Activated CD8-positive, alpha-beta T cell treated with anti-CD3 and anti-CD28 coated beads for 36 hours (primary cell): ENCODE measurements around the gene MICALL2. TPM values are rescaled to one million over a fixed set of nuclear protein-coding genes. Genes with fewer than 3 reads are reported as not detected.

Experiments used
- ATAC-seq: fragments of 200-7000 bp; cut with Tn5 transposase; one replicate; pipeline ENCODE4 v1.10.0; 2021; ENCODE audit warnings: mild to moderate bottlenecking, moderate library complexity
- CTCF ChIA-PET: fragments of 350-600 bp; sonication (Branson Sonifier 250); formaldehyde crosslinking; loops from one replicate; lab custom pipeline; 2021; ENCODE audit warnings: antibody characterized with exemption; lab: Charles Lee
- POLR2A ChIA-PET: fragments of 350-600 bp; sonication (Branson Sonifier 250); formaldehyde crosslinking; loops from one replicate; lab custom pipeline; 2021; ENCODE audit warnings: antibody characterized with exemption; lab: Charles Lee
- DNase-seq: peaks from one replicate; pipeline ENCODE4 v3.0.0-alpha.2; 2020
- H3K27ac Mint-ChIP-seq: one replicate; pipeline ENCODE4 v1.8.0; 2021; ENCODE audit warnings: mild to moderate bottlenecking, mixed read lengths
- H3K27me3 Mint-ChIP-seq: one replicate; pipeline ENCODE4 v1.8.0; 2021; ENCODE audit warnings: mixed read lengths
- H3K36me3 Mint-ChIP-seq: one replicate; pipeline ENCODE4 v1.8.0; 2021; ENCODE audit warnings: low read depth, mixed read lengths
- H3K4me1 Mint-ChIP-seq: one replicate; pipeline ENCODE4 v1.8.0; 2021; ENCODE audit warnings: low read depth, mixed read lengths
- H3K4me3 Mint-ChIP-seq: one replicate; pipeline ENCODE4 v1.8.0; 2021; ENCODE audit warnings: mild to moderate bottlenecking, moderate library complexity, mixed read lengths
- H3K9me3 Mint-ChIP-seq: one replicate; pipeline ENCODE4 v1.8.0; 2021; ENCODE audit warnings: mixed read lengths
- CTCF ChIP-seq: fragments of 200-600 bp; IDR thresholded peaks from one replicate; pipeline ENCODE4 v1.8.0; 2022; ENCODE audit warnings: antibody characterized with exemption, mild to moderate bottlenecking
- intact Hi-C: fragments of 100-400 bp; cut with micrococcal nuclease; formaldehyde crosslinking; loops from one replicate; pipeline ENCODE4 v1.10.0; 2022
- total RNA-seq, 2 experiments: library from RNA; stranded (reverse); gene quantifications; one replicate each; pipeline ENCODE4 v1.2.3, GENCODE V29; 2021

The MICALL2 gene
- total RNA-seq, 2 experiments from 2014 or later, result 3.0 to 4.2 TPM

DNA sequence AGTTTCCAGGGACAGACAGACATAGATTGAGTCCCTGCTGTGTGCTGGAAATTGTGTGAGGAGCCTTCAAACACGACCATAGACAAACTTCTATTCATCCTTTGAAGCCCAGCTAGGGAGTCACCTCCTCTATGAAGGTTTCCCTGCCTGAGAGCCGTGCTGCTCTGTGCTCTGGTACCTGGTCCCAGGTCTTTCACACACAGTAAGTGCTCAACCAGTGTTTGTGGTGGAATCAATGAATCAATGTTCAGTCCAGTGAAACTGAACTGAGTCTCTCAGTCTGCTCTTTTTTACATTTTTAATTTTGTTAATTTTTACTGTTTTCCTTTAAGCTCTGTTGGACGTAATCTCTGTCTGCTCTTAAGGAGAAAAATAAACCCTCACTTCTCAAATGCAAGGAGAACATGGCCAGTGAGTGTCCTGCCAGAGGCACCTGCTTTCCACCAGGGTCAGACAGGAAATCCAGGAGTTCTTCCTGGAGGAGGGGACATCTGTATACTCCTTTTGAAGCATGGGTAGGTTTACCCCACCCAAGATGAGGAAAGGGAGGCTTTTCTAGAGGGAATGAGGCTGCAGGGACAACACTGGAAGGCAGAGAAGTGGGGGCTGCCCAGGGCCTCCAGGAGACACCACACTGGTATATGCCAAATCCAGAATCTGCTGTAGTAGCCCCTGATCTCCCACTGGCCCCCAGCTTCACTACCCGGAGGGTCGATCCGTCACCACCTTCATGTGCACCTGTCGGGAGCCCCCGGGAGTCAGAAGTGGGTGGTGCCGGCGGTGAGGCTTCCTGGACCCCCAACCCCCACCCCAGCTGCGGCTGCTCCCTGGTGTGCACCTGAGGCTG, 56.3 kb downstream of the MICALL2 start:
- ChIA-PET CTCF (interaction anchor here (0.8 to 2.0 kb wide), 4 partner anchors 10 to 29 kb away, joined by 3 to 10 read pairs (median 5); no protein-coding TSS in a partner anchor), POLR2A (no interaction called here)
- no peak overlapping the region for H3K4me3 Mint-ChIP-seq
- H3K27ac Mint-ChIP-seq, result no peak overlapping the region
- intact Hi-C loops, result no loop called here
- ATAC-seq (no peak), DNase-seq (no peak)
- peaks cover 48% of the 10 kb centered on the region for H3K27me3 Mint-ChIP-seq
- H3K36me3 Mint-ChIP-seq, result no peaks in the 10 kb centered on the region
- peaks cover 1% of the 10 kb centered on the region for H3K9me3 Mint-ChIP-seq
- TF ChIP-seq CTCF, result no peak
- H3K4me1 Mint-ChIP-seq, result peaks cover 5% of the 10 kb centered on the region

DNA sequence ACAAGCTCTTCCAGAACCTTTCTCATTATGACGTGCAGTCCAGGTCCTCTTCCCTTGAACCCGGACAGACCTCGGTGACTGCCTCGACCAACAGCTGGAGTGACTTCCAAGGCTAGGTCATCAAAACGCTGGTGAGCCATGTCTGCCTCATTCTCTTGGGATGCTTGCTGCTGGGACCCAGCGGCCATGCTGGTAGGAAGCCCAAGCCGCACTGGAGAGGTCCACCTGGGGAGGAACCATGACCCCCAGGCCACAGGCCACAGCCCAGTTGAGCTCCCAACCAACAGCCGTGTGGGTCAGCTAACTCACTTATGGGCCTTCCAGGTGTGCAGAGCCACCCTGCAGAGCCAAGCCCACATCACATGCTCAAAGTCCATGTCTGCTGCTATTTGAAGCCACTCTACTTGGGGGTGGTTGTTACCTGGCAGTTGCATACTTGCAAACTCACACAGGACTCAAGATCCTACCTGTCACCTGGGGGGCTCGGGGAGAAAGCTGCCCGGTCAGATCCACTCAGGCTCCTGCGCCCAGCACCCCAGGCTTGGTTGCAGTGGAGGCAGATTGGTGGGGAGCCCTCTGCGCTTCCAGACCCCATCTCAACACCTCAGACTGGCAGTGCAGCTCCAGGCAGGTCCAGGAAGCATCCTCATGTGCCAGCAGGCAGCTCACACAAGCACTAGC, 57.0 kb downstream of the MICALL2 start:
- ATAC-seq (no peak), DNase-seq (no peak)
- no peaks in the 10 kb centered on the region for H3K36me3 Mint-ChIP-seq
- CTCF ChIA-PET, result interaction anchor here (2.0 kb wide), 1 partner anchor 10 kb away, joined by 10 read pairs; no protein-coding TSS in a partner anchor
- peaks cover 5% of the 10 kb centered on the region for H3K4me1 Mint-ChIP-seq
- H3K9me3 Mint-ChIP-seq, result peaks cover 1% of the 10 kb centered on the region
- no peak overlapping the region for H3K27ac Mint-ChIP-seq
- POLR2A ChIA-PET, result no interaction called here
- peaks cover 52% of the 10 kb centered on the region for H3K27me3 Mint-ChIP-seq
- H3K4me3 Mint-ChIP-seq, result no peak overlapping the region
- intact Hi-C loops, result no loop called here
- no peak for TF ChIP-seq CTCF

GRCh38 chr7:1401011-1401410, 58.3 kb downstream of the MICALL2 start:
- no peak for ATAC-seq
- H3K27ac Mint-ChIP-seq, result no peak overlapping the region
- H3K4me1 Mint-ChIP-seq, result peaks cover 5% of the 10 kb centered on the region
- intact Hi-C loops, result no loop called here
- DNase-seq, result no peak
- TF ChIP-seq CTCF, result no peak
- H3K9me3 Mint-ChIP-seq, result peaks cover 1% of the 10 kb centered on the region
- ChIA-PET POLR2A (no interaction called here), CTCF (interaction anchor here (0.6 kb wide), 1 partner anchor 191 kb away, joined by 3 read pairs; no protein-coding TSS in a partner anchor)
- H3K4me3 Mint-ChIP-seq, result no peak overlapping the region
- H3K27me3 Mint-ChIP-seq, result peaks cover 49% of the 10 kb centered on the region
- no peaks in the 10 kb centered on the region for H3K36me3 Mint-ChIP-seq

DNA sequence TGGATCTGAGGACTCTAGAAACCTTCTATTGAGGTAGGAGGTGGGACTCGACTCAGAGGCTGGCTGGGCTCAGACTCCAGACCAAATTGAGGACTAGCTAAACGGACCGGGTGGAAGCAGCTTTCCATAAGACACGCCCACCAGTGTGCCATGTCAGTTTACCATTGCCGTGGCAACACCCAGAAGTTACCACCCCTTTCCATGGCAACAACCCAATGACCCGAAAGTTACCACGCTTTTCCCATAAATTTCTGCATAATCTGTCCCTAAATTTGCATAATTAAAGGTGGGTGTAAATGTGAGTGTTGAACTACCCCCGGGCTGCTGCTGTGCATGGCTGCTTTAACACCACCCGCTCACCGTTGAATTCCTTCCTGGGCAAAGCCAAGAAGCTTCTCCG, 58.9 kb downstream of the MICALL2 start:
- ChIA-PET POLR2A (interaction anchor here (0.7 kb wide), 1 partner anchor 32 kb away, joined by 3 read pairs; no protein-coding TSS in a partner anchor), CTCF (no interaction called here)
- ATAC-seq (no peak), DNase-seq (no peak)
- Mint-ChIP-seq H3K36me3 (no peaks in the 10 kb centered on the region), H3K27ac (no peak overlapping the region), H3K27me3 (peaks cover 46% of the 10 kb centered on the region), H3K4me3 (no peak overlapping the region), H3K9me3 (peaks cover 1% of the 10 kb centered on the region), H3K4me1 (peaks cover 5% of the 10 kb centered on the region)
- intact Hi-C loops, result no loop called here
- TF ChIP-seq CTCF, result no peak
